GM12864 (cell line): ENCODE measurements around the gene TMEM63A.

Source experiments
- DNase-seq: peaks from one replicate; pipeline ENCODE4 v3.0.0-alpha.2; 2011; ENCODE audit warnings: low read depth
- H3K4me3 ChIP-seq: 2 replicates; pipeline ENCODE4 v1.5.1; 2011; ENCODE audit warnings: mild to moderate bottlenecking, low read depth, low read length, control low read depth
- TF ChIP-seq, protein P1 (sequence below): IDR thresholded peaks from 2 replicates; pipeline ENCODE4 v1.5.1; 2011; ENCODE audit warnings: low read depth, mild to moderate bottlenecking, moderate library complexity, low read length, control low read depth, inconsistent platforms; ENCODE audit errors: missing control alignments

Gene TMEM63A

DNA sequence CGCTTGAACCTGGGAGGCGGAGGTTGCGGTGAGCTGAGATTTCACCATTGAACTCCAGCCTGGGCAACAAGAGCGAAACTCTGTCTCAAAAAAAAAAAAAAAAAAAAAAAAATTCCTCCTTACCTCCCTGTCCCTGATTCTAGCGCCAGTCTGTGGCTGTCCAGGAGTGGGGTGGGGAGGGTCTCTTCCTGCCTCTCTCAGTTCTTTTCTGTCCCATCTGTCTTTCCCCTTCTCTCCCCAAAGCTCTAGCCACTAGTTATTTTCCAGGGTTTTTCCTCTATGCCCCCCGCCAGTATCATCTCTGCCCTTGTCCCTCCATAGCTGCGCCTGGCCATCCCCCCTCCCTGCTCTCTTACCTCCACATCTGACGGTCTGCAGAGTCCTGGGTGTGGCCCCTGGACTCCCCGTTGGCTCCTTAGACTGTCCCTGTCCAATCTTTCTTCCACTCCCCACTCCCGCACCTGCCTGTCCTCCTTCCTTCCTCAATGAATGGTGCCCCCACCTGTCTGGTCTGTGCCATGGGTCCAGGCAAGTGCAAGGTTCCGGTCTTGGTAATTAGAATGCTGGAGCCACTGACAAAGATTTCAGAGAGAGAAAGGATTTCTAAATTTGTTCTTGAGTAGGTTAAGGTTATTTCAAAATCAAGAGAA, 1.6 kb upstream of the TMEM63A start:
- TF ChIP-seq, protein P1, sequence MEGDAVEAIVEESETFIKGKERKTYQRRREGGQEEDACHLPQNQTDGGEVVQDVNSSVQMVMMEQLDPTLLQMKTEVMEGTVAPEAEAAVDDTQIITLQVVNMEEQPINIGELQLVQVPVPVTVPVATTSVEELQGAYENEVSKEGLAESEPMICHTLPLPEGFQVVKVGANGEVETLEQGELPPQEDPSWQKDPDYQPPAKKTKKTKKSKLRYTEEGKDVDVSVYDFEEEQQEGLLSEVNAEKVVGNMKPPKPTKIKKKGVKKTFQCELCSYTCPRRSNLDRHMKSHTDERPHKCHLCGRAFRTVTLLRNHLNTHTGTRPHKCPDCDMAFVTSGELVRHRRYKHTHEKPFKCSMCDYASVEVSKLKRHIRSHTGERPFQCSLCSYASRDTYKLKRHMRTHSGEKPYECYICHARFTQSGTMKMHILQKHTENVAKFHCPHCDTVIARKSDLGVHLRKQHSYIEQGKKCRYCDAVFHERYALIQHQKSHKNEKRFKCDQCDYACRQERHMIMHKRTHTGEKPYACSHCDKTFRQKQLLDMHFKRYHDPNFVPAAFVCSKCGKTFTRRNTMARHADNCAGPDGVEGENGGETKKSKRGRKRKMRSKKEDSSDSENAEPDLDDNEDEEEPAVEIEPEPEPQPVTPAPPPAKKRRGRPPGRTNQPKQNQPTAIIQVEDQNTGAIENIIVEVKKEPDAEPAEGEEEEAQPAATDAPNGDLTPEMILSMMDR: no peak
- no peak for DNase-seq
- H3K4me3 ChIP-seq: peak overlapping the region; percentile 85; the same call in 1 of the 2 replicates

DNA sequence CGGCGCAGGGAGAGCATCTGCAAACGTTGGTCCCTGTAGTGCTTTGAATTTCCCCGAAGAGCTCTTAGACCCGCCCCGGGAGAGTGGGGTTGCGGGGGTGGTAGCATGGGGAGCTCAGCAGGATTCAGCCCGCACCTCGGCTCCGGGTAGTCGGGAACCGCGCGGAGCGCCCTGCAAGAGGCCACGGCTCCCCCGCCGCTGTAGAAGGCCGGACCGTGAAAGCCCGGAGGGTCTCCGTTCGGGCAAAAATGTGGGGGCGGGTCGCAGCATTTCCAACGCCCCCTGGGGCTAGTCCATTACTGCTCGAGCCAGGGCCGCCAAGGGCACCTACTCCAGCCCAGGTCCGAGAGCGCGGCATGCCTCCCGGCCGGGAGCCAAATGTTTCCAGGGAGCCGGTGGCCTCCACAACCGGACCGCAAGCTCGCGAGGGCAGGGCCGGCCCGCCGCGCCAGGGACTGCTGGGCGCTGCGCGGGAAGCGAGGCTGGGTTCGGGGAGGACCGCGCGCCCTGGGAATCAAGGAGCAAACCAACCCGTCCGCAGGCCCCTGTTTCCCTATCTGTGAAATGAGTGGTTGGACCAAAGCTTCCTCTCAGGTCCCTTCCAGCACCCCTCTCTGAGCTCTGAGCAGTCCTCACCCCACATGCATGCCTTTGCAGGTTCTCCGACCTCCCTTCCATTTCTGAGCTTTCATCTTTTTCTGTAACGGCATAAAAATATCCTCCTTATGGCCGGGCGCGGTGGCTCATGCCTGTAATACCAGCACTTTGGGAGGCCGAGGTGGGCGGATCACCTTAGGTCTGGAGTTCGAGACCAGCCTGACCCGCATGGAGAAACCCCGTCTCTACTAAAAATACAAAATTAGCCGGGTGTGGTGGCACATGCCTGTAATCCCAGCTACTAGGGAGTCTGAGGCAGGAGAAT, 775 bp upstream of the TMEM63A start:
- H3K4me3 ChIP-seq: peak overlapping the region; percentile 85
- no peak for DNase-seq
- TF ChIP-seq, protein P1: no peak

DNA sequence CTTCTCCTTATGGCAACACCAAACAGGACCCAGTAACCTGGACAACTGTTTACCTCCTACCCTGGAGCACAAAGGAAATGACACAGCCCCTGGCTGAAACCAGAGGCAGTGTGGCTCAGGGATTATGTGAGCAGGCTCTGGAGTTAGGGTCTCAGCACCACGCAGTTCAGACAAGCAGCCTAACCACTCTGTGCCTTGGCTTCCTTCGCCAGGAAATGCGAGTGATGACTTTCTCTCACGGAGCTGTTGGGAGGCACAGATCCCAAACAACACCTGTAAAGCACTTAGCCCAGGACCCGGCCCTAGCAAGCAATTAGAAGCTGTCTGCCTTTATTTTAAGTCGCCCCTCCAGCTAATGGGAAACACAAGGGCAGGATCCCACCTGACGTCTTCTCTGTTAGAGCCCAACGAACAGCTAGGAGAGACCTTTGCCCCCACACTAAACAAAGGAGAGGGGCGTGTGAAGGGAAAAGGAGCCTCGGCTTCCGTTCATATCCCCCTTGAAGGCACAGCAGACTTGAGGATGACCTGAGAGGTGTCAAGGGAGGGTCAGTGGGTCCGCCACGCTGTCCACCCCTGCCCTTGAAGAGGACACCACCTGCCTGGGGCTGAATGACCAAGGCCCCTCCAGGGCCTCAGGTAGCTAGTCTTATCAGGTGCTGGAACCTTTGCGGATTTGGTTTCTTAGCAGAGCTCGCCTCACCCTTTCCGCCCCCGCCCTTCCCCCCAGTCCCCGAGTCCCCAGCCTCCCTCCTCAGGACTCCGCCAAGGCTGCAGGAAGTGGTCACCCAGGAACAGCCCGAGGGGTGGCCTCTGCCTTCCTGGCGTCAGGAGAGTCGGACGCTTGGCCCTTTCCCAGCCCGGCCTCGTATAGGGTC, 860 bp downstream of the TMEM63A start:
- TF ChIP-seq, protein P1: no peak
- H3K4me3 ChIP-seq: peak overlapping the region; percentile 85
- DNase-seq: no peak

DNA sequence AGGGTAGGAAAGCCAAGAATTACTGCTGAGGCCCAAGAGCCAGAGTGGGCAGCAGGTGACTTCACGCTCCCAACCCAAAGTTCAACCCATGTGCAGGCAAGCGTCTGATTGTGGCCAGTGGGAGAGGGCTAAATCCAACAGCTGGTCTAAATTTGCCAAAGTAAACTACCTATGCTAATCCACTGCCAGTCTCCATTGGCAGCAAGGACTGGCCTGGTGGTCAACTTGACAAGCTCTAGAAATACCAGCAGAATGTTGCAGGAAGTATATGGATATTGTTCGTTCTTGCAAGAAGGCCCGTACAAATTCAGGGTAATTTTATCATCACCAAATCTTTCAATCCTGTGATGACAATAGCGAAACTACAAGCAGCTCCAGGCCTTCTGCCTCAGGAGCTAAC, 1.5 kb downstream of the TMEM63A start:
- DNase-seq: no peak
- no peak overlapping the region for H3K4me3 ChIP-seq
- TF ChIP-seq, protein P1: no peak

DNA sequence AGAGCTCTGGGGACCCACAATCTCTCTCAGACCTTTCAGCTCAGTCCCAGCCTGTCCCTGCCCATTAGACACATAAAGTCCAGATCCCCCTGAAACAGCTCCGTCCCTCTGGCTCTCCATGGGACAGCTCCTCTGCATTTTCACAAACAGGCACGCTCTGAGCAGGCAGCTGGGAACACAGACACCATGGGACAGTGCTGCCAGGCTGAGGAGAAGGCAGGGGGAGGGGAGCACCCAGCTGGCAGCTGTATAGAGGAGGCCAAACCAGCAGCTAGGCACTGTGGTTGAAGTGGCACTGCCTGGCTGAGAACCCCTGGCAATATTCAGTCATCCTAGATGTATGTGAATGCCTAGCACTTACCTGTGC, 2.0 kb downstream of the TMEM63A start:
- no peak for DNase-seq
- no peak overlapping the region for H3K4me3 ChIP-seq
- TF ChIP-seq, protein P1: no peak

DNA sequence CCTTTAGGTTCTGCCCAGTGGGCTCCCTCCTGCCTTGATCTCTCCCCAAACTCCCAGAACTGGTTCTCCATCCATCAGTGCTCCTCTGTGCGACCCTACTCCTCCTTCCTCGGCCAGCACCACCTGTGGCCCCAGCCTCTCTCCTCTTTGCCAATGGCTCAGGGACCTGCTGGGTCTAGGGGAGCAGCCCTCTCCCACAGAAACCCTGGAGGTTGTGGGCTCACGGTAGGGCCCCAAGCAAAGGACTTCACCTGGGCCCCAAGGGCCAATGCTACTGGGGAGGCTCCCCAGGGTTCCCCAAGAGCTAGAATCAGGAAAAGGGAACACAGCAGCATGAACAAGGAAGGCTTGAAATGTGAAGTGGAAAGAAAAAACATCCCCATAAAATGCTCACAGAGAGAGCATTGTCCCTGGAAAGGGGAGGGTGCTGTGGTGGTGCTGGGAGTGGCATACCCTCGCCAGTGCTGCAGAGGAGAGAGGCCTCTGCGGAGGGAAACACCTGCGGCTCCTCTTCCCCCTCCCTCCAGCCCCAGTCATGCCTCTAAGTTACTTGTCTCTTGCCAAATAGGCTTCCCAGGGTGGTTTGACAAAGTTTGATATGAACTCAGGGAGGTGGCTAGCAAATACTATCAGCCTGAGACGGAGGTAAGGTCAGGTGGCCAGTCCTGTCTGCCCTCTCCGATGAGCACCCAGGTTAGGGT, 2.5 kb downstream of the TMEM63A start:
- TF ChIP-seq, protein P1: no peak
- H3K4me3 ChIP-seq: no peak overlapping the region
- DNase-seq: no peak
